Stimulated activated CD8-positive, alpha-beta memory T cell treated with anti-CD3 and anti-CD28 coated beads, Interleukin-15, amount 100 ng/mL, for 1 hour (primary cell): ENCODE results near the gene TRIM44.

Experiments used
- DNase-seq: peaks from one replicate; pipeline ENCODE4 v3.0.0-alpha.2; 2020; ENCODE audit warnings: low read depth

The TRIM44 gene

DNA sequence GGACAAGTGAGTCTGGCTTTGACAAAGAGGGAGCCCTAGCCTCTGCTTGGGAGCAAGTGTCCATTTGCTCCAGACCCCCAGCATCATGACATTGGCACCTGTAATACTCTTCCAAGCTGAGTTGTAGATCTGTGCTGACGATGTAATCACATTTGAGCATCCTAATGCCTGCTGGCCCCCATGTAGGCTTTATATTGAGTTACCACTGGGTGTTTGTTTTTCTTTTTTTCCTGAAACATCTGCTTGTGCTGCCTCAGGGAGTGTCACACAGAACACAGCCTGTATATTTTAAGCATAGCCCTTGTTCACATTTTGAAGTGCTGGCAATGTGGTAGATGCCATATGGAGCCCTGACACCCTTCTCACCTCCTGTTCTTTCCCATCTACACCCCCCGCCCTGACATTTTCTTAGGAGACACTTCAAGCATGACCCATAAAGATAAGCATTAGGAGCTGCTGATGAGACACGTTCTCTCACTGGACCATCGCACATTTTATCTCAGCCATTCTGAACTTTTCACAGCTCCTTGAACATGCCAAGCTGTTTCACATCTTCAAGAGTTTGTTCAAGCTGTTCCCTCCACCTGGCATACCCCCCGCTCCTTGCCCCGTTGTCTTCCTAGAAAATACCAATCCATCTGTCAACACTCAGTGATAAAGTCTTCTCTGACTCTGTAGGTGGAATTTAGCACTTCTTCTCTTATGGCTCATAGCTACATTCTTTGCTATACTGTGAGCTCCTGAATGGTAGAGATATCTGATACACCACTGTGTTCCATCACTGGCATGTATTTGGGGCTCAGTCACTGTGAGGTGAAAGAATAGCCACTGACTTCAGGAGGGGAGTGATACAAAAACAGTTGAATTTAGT, 128.7 kb downstream of the TRIM44 start:
- no peak for DNase-seq

DNA sequence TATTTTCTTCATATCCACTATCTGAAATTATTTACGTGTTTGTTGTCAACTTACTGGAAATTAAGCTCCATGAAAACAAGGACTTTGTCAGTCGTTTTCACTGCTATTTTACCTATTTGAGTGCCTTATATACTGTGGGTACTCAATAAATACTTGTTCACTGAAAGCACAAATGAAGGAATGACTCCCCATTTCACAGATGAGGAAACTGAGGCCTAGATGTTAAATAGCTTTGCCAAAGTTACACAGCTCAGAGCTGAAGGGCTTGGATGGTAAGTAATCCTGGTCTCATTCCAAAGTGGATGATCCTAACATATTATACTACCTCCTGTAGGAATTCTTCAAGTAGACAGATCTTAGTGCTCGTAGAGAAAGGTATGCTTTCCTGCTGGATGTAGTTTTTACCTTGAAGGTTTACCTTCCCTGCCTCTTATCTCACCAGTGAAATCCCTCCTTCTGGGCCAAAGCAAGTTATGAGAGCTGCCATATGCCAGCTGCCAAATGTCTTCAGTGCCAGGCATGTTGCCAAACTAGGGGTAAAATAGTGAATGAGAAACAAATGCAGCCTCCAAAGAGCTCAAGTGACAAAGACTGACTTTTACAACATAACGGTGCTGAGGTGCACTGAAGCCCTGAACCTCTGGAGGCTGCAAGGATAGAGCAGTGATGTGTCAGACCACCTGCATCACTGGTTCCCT, 129.7 kb downstream of the TRIM44 start:
- no peak for DNase-seq

DNA sequence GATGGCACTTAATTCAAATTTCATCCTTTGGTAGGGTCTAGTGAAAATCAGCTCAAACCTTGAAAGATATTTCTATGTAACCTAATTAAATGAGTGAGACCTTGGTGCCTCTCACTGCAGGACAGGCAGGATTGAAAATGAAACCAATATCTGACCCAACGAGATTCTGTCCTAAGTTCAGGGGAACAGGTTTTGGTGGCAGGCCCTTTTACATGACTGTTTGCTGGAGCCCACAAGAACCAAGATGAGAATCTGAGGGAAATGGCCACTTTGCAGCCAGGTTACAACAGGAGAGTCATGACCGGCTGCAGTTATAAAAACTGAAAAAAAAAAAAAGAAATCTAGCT, 130.2 kb downstream of the TRIM44 start:
- DNase-seq: no peak

DNA sequence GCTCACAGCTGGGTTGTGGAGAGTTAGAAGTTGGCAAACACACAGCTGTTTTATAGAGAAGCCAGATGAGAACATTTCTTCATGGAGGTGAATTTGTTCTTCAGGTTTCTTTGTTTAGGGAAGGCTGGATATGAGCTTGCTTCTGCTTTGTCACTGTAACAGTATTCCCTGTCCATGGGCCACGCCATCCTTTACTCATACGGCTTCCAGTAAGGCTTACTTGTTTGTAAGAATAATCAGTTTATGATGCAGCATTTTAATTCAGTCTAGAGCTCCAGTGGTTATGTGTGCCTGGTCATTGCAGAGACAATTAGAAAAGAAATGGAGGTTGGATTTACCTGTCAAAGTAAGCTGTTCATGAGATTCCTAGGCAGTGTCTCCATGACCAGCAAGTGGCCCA, 131.8 kb downstream of the TRIM44 start:
- DNase-seq: no peak

DNA sequence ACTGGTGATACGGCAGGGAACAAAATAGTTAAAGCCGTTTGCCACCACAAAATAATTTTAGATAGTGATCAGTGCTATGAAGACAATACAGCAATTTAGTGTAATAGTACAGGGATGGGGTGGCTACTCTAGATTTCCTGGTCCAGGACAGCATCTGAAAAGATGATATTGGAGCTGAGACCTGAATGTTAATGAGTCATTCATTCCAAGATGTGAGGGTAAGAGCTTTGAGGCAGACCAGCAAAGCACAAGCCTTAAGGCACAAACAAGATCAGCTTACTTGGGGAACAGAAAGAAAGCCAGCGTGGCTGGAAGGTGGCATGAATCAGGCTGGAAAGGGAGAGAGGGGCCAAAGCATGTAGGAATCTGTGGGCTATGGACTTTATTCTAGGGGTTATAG, 132.3 kb downstream of the TRIM44 start:
- no peak for DNase-seq

DNA sequence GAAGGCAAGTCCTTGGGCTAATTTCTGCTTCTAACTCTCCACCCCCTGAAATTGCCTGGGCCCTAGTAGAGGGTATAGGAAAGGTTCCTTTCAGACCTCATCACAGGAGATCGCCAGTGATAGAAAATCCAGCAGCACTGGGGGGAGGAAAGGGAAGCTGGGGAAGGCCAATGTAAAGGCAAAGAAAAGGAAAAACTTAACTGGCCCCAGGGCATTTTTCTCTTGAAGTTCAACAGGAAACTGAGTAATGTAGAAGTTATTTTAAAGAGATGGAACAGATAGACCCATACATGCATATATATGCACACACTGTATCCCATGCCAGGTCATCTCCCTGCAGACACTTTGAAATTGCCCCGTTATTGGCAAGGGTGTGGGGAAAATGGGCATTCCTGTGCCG, 134.0 kb downstream of the TRIM44 start:
- DNase-seq: no peak

DNA sequence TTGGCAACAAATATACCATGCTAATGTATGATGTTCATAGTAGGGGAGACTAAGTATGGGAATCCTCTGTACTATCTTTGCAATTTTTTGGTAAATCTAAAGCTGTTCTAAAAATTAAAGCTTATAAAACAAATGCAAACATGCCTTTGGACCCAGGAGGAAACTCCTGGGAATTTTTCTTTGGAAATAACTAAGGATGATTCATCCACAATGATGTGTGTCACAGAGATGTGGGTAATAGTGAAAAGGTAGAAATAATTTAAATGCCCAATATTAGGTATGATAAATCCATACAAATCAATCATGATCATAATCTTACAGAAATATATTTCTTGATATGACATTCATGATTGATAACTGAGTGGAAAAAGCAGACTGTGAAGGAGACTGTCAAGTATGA, 135.8 kb downstream of the TRIM44 start:
- DNase-seq: no peak

DNA sequence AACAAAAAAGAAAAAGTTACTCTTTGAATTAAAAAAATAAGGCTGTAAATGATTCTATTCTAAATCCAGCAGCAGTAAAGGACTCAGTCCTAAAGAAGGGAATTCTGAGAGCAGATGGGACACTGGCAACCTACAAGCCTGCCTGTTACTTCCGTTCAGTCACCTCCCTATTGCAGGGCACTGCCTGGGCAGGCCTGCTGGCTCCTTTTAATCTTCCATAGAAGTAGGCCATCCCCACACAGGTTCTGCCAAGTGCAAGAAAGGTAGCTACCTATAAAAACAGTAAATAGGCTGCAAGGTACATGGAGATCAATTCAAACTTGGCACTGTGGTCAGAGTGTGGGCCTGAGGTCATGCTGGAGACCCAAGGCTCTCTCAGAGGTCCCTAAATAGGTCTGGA, 136.4 kb downstream of the TRIM44 start:
- no peak for DNase-seq

DNA sequence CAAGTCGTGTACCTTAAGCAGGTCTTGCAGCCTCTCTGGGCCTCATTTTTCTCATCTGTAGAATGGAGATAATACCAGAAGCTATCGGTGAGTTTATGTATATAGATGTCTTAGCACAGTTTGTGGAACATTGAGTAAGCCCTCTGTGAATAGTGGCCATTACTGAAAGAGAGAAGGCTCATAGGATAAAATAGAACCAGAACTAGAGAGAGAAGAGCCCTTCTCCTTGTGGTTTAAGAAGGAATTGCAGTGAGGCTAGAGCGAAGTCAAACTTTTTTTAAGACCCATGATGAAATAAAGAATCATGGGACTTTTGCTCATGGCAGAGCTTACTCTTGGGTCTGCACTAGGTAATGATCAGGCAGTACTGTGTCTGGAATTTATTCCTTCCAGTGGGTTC, 137.1 kb downstream of the TRIM44 start:
- DNase-seq: no peak

DNA sequence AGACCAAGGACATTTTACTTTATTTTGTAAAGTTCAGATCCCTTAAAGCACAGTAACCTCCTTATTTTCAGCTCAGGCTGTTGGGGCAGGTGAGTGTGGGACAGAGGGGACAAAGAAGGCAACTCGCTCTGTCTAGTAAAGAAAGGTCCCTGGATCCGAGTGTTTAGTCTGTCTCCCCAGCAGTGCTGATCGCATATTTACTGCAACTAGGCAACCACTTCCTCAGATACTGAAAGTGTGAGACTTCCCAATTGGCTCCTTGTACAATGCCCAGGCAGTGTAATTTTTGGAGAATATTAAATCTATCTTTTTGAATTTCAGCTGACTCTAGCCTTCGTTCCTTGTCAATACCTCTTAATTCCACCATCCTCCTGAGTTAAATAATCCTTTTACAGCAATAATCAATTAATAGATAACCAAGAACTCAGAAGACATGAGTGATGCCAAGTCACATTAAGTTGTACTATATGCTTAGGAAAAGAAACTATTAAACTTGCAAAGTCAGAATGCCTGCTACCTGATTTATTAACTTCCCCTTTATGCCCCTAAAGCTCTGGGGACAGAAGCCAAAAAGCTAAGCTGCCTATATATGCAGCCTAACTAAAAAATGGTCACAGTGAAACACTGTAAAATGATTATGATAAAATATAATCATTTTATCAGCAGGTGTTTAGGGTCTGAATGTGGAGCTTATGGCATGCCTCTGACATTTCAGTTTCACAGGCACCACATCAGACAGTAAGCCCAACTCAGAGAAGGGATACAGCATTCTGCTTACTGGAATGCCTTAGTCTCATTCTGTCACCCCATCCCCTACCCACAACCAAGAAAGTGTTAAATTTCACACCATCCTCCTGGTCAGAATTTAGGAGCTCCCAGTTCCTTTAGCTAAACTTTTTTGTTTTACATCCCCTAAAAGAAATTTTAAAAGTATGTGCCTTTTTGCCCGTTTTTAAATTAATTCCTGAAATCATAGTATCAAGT, 138.7 kb downstream of the TRIM44 start:
- DNase-seq: no peak

DNA sequence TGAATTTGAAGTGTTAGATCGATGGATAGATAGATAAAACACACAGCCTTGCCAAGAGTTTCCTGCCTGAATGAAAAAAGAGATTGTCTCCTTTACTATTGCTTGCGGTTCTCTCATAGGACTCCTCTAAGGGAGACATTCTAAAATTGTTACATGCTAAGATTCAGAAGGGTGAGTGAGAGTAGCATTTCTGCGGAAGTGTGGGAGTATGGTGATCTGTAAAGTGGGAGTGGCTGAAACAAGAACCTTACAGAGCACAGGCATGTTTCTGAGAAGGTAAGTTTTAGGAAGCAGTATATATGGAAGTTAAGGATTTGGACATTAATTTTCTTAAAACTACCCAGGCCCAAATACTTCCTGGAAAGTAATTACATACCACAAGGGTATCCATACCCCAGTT, 139.6 kb downstream of the TRIM44 start:
- no peak for DNase-seq

DNA sequence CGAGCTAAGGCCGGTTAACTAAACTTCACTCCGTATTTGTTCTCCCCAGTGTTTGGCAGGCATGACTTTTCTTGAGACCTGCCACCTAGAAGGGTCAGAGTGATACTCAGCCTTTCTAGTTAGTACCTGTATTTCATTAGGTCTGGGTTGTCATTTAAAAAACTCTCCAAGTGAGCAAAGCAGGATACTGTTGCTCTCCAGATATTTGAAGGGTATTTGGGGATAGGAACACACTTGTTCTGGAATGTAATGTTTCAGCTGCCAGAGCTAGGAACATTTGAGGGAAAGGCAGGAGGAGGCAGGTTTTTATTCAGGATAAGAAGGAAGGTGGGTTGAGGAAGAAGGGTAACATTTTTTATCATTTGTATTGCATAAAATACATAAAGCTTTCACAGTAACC, 140.1 kb downstream of the TRIM44 start:
- no peak for DNase-seq

DNA sequence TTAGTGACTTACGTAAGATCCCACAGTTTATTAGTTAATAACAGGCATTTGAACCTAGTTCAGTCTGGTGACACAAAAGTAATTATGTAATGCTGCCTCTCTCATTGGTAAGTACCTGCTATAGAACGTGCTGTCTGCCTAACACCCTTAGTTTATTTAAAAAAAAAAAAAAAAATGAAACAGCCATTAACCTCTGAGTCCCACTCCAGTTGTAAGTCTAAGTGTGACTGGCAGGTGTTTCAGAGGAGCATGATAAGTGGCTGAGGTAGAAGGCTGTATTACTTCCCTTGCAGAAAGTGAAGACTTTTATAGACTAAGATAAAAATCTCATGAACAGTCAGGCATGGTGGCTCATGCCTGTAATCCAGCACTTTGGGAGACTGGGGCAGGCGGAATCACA, 140.5 kb downstream of the TRIM44 start:
- DNase-seq: no peak

DNA sequence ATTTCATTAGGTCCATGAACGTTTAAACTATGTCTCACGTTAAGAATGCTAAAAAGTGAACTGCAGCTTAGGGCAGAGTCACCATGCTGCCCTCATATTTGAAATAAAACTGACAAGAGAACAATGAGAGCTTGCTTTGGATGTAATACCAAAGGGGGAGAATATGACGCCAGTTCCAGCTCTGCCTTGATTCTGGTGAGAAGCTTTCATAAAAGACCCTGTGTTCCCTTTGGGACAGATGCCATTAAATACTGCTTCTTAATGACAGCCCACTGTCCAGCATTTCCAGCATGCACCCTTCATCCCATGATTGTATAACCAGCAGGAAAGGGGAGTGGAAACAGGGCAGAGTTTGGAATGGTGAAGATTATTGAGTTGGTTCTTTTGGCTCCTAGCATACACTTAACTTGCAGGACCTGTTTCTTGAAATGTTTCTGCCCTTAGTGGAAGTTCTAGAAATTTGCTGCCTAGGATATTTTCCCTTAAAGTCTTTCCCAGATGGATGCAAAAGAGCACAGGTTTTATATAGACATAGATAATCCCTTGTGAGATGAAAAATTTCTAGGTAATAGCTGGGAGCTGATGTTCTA, 142.0 kb downstream of the TRIM44 start:
- no peak for DNase-seq

DNA sequence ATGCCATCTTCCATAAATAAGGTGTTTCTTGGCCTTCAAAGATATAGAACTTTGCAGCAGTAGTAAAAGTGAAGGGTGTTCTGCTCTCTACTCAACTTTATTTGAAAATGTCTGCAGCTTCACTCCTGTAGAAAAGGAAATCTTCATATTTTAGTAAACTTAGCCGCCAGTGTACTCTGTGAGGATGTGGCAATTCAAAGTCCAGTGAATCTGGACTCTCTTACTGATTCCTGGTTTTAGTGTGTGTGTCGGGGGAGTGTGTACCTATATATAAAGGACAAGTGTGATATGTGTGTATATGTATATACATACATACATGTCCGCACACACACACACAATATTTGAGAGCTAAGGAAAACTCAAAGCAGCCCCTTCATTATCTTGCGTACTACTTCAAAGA, 147.0 kb downstream of the TRIM44 start:
- no peak for DNase-seq

DNA sequence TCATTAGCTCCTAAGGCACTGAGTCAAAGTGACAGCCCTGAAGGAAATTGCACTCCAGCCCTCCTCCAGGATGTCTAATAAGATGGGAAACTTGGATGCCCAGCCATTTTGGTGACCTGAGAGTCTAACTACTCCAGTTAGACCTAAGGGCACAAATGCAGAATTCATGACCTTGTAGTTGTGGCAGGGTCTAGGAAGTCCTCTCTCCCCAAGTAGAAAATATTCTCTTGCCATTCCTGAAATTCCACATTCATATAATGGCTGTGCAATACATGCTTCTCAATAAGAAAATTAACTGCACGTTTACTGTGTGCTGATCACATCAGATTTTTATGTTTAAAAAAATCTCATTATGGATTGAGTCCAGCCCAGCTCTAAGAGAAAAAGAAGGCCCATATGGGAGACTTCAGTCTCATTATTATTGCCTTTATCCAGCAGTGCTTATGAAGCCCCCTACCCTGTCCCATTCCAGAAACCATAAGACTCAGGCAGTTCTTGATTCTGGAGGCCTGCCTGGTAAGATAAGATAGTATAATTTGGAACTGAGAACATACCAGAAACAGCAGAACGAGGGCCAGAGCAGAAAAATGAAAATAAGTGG, 147.6 kb downstream of the TRIM44 start:
- no peak for DNase-seq

DNA sequence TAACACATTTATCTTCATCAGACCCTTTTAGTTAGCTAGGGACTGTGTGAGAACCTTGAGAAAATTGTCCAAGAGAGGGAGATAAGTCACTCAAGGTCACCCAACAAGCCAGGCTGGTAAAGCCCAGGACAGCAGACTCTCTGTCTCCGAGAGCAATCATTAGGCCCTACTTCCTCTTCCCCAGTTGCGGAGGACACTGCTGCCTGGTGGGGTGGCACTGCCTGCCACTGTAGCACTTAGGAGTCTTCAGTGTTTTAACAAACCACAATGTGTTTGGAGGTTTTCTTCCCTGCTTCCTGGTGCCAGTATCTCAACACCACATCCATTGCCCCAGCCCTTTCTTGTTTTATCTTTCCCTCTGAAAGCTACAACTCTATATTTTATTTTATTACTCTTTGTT, 149.2 kb downstream of the TRIM44 start:
- no peak for DNase-seq

DNA sequence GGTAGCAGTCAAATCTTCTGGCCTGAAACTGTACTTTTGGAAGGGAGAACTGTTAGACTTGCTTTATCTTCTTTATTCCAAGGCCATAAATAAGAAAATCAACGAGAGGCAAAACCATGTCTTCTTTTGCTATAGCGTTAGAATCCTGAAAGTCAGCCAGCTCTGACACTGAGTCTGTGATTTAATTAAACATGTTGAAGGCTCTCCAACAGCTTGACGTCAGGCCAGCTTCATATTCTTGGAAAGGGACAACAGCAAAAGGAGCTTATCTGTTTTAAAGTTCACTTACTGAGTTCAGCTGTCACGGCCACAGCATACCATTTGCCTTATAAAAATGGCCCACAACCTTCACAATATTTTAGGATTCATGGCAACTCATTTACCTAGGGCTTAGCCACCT, 150.3 kb downstream of the TRIM44 start:
- no peak for DNase-seq

DNA sequence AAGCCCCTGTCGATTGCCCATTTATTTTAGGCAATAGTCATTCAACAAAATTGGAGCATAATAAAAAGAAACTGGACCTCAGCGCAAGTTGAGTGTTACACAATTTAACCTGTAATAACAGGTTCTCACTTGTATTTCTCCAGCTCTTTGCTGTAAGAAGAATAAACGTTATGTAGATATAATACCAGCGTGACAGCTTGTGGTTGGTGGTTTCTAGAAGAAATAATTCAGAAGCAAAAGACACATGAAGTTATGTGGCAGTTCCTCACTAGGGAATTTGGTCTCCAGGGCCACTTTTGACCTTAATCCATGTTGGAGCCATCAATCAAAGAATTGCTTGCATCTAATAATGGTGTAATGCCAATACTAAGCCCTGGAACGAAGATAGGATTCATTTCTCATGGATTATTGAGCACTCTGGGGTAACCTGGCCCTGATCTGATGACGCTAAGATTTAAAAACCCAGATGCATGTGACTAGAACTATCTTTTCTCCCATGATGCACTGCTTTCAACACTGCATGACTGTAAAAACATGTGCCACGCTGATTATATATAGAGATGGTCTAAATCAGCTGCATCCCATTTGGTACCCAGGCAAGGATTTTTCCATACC, 151.6 kb downstream of the TRIM44 start:
- DNase-seq: no peak

DNA sequence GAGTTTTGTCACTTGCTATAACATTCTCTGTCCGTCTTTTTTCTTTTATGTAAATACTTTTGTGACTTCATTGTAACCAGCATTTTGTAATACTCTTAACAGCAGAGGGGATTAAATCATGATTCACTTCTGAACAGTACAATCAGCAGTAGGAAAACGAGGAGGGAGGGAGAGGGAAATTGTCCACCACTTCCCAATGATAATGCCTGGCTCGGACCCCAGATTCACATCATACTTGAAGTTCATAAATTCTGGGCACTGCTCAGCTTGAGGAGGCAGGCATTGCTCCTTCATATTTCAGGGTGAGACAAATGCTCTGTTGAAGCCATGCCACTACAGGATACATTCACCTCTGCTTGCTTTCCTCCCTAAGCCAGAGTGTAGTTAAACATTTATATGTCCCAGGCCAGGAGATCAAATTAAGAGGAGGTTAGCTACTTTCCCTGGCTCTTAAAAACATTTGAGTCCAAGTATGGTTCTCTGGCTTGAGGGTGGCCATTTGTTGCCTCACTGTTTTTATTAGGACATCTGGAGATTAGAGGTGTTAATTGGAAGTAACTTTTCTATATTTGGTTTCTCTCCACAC, 152.2 kb downstream of the TRIM44 start:
- no peak for DNase-seq
